Measurements from ENCODE around the gene KCNJ3.

The KCNJ3 gene

DNA sequence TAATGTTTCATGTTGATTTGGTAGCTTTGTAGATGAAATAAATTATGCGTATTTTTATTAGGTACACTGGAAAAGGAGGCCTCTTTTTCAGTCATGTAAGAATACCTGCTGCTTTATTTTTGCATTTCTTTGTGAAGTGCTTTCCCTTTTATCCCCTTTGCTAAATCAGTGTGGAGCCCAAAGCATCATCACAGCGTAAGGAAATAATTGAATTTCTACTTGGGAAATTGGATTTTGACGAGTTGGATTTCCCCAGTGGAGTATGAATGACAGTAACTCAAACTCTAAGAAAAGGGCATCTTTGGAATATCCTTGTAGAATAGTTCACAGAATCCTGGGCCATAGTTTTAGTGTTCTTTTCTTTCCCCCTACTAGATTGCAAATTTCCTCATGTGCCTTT, 97.2 kb downstream of the KCNJ3 start:
- TF ChIP-seq, protein P1, sequence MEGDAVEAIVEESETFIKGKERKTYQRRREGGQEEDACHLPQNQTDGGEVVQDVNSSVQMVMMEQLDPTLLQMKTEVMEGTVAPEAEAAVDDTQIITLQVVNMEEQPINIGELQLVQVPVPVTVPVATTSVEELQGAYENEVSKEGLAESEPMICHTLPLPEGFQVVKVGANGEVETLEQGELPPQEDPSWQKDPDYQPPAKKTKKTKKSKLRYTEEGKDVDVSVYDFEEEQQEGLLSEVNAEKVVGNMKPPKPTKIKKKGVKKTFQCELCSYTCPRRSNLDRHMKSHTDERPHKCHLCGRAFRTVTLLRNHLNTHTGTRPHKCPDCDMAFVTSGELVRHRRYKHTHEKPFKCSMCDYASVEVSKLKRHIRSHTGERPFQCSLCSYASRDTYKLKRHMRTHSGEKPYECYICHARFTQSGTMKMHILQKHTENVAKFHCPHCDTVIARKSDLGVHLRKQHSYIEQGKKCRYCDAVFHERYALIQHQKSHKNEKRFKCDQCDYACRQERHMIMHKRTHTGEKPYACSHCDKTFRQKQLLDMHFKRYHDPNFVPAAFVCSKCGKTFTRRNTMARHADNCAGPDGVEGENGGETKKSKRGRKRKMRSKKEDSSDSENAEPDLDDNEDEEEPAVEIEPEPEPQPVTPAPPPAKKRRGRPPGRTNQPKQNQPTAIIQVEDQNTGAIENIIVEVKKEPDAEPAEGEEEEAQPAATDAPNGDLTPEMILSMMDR (IDR thresholded peaks at IDR 0.05; ENCODE audit: low read depth, low read length, missing control alignments), result no peak
- DNase-seq (ENCODE audit: low read depth), result no peak
- in situ Hi-C loops (cut with HindIII; ENCODE audit: low sequenced_read_pairs), result no loop called here
- H3K4me3 ChIP-seq (ENCODE audit: low read depth, low read length), result no peak overlapping the region

DNA sequence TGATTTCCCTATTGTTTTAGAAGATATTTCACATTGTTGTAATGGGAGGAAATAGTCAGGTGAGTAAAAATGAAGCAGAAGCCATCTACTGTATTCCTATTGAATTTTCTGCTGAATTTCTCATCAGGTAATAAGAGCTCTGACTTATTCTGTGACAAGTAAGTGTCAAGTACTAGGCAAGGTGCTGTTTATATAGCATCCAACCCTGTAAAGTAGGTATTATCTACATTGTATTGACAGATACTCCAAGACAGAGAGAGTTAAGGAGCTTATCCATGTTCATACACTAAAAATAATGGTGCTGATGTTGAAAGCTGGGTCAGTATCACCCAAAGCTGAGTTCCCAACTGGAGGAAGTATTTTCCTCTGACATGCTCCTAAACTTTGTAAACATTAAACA, 106.0 kb downstream of the KCNJ3 start:
- in situ Hi-C loops (cut with HindIII; ENCODE audit: low sequenced_read_pairs), result no loop called here
- TF ChIP-seq, protein P1 (IDR thresholded peaks at IDR 0.05; ENCODE audit: low read depth, low read length, missing control alignments), result no peak
- no peak overlapping the region for H3K4me3 ChIP-seq (ENCODE audit: low read depth, low read length)
- no peak for DNase-seq (ENCODE audit: low read depth)

DNA sequence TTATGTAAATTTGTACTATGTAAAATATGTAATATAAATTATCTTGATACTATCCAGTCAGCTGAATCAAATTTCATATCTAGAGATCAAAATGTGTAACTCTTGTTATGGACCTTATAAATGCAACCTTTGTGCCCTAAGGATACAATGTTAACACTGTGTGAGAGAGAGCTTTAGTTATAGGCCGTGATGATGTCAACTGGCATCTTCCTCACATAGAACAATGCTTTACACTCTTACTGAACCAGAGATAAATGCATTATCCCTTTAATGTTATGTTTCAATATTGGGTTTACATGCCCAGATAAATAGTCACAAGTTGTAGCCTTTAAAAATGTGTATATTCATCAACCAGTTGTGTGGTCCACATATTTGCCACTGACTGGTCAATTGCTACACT, 115.1 kb downstream of the KCNJ3 start:
- in situ Hi-C loops (cut with HindIII; ENCODE audit: low sequenced_read_pairs), result no loop called here
- H3K4me3 ChIP-seq (ENCODE audit: low read depth, low read length), result no peak overlapping the region
- no peak for DNase-seq (ENCODE audit: low read depth)
- TF ChIP-seq, protein P1 (IDR thresholded peaks at IDR 0.05; ENCODE audit: low read depth, low read length, missing control alignments), result no peak

DNA sequence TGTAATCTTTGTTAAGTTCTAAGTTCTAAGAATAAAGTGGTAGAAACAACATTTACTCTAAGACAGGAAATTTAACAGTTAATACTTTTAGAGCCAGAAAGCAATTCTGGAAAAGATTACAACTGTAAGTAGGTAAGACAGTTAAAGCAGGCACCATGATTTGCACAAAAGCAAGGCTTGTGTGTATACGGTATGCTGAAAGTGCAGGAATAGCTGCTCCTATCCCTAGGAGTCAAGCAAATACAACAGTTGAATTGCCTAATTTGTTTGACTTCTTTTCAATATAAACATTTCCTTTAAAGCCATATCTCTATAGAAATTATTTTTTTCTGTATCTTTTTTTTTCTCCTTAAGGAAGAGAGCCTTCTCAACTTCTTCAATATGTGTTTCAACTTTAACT, 116.4 kb downstream of the KCNJ3 start:
- H3K4me3 ChIP-seq (ENCODE audit: low read depth, low read length), result no peak overlapping the region
- TF ChIP-seq, protein P1 (IDR thresholded peaks at IDR 0.05; ENCODE audit: low read depth, low read length, missing control alignments), result no peak
- no peak for DNase-seq (ENCODE audit: low read depth)
- in situ Hi-C loops (cut with HindIII; ENCODE audit: low sequenced_read_pairs), result no loop called here

DNA sequence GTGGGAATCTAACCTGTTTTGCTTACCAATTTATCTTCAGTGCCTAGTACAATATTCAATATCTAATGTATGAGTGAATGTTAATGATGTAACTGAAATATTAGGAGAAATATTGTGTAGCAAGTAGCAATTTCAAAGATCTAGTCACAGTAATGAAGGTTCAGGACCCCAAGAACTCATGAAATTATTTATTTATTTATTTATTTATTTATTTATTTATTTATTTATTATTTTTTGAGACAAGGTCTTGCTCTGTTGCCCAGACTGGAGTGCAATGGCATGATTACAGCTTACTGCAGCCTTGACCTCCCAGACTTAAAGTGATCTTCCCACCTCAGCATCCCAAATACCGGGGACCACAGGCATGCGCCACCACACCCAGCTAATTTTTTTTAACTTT, 126.9 kb downstream of the KCNJ3 start:
- in situ Hi-C loops (cut with HindIII; ENCODE audit: low sequenced_read_pairs), result no loop called here
- no peak for DNase-seq (ENCODE audit: low read depth)
- no peak overlapping the region for H3K4me3 ChIP-seq (ENCODE audit: low read depth, low read length)
- TF ChIP-seq, protein P1 (IDR thresholded peaks at IDR 0.05; ENCODE audit: low read depth, low read length, missing control alignments), result no peak

DNA sequence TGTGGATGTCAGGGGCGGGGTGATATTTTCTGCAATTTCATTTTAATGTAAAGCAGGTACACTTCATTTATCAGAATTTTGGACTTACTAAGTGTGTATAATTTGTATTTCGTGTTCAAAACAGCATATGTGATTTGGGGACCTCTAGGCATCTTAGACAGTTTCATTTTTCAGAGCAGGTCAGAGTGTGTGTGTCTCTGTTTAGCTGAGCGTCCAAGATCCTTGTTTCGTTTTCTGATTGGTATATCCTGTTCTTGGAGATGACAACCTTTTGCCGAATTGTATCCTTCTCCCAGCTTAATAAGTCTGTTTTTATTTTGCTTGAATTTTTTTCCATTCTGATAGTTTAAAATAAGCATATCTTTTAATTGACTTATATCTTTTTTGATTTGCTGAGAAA, 128.3 kb downstream of the KCNJ3 start:
- TF ChIP-seq, protein P1 (IDR thresholded peaks at IDR 0.05; ENCODE audit: low read depth, low read length, missing control alignments), result no peak
- DNase-seq (ENCODE audit: low read depth), result no peak
- H3K4me3 ChIP-seq (ENCODE audit: low read depth, low read length), result no peak overlapping the region
- in situ Hi-C loops (cut with HindIII; ENCODE audit: low sequenced_read_pairs), result no loop called here

DNA sequence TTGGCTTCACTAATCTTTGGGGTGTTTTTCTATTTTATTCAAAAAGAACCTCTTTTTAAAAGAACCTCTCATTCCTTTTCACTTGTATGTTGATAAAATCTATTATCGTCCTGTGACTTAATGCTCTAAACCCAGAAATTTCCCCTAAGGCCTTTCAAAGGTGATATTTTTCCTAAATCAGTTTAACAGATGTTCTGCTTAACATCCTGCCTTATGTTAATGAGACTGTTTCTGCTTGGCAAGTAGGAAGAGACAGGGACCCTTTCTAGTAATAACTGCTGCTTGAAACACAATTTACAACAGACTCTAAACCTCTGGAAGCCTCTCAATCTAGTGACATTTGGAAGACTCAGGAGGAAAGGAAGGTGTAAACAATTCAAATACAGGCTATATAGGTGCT, 128.8 kb downstream of the KCNJ3 start:
- in situ Hi-C loops (cut with HindIII; ENCODE audit: low sequenced_read_pairs), result no loop called here
- TF ChIP-seq, protein P1 (IDR thresholded peaks at IDR 0.05; ENCODE audit: low read depth, low read length, missing control alignments), result no peak
- DNase-seq (ENCODE audit: low read depth), result no peak
- H3K4me3 ChIP-seq (ENCODE audit: low read depth, low read length), result no peak overlapping the region
